ENCODE measurements around the gene ATXN1.
"Not testable (repeated sequence)": the region's sequence is repeated elsewhere in the genome, so short reads cannot be mapped to it uniquely, and the experiment has no call there.

Gene ATXN1

DNA sequence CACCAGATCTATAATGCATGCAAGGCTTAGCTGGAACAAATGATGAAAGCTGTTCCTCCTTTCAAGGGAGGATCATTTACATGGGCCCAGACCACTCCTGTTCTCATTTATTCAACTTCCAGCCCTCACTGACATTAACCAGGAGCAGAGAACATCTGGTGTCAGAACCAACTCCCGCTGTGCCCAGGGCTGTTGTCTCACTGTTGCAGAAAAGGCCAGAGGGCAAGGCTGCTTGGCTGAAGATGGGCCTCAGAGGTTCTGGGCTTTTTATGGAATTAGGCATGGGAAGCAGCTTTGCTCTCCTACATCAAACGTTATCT lies 358.7 kb downstream of the ATXN1 start:
- no peak for DNase-seq

DNA sequence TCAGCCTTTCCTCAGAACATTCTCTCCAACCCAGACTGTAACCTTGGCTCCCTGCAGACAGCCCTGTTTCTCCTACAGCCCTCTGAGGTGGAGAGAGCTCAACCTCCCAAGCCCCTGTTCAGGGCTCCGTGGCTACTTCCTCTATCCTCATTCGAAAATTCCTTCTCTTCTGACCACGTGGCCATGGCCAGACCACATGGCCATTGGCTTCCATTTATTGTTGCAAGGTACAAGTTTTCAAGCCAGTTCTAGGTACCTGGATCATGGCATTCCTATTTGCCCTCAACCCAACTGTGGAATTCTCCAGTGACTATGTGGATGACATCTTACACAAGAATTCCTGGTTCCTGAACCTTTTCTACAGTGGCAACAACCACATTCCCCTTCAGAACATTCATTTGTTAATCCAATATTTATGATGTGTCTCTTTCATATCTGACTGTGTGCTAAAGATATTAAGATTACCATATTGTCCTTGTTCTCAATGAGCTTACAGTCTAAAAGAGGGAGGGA lies 361.0 kb downstream of the ATXN1 start:
- no peak for DNase-seq

DNA sequence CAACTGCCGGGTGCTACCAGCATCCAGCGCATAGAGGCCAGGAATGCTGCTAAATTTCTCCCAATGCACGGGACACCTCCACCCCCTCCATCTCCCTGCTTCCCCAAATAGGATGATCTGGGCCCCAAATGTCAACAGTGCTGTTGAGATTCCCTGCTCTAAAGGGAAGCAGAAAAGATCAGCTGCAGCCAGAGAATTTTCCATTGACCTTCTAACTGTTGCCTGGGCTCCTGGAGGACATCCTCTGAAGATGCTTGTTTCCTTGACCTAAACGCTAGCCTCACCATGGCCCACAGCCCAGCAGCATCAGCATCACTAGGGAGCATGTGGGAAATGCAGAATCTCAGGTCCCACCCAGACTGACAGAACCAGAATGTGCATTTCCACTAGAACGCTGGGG lies 361.6 kb downstream of the ATXN1 start:
- DNase-seq = no peak

DNA sequence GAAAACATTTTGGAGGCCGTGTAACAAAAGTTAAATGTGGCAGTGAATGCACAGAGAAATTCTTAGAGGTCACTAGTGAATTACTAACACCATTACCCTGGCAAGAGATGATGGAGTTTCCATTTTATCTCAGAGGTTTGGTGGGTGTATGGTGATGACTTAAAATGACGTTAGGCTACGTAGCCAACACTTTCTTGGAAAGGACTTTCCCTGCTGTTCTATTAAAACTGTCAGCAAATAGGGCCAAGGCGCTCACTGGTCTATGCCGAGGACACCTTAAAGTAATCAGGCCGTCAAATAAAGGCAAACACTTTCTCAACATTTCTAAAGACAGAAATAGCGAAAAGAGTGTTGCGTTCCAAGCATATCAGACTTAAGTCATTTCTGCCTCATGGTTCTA lies 362.1 kb downstream of the ATXN1 start:
- no peak for DNase-seq

DNA sequence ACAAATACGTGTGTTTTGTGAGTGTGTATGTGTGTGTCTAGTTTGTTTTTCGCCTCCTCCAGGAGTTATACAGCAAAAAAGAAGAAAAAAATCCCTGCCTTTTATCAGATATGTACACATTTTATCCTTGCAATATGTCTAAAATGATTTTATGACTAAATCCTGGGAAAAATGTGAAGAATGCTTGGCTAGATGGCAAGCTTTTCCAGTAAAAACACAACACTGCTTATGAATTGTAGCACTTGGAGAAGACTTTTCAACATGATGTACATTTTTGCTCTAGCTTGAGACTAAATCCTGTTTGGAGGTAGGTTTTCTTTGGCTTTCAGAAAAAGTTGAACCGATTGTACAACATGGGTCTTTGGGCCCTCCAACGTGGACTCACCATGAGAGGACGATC lies 362.7 kb downstream of the ATXN1 start:
- no peak for DNase-seq

DNA sequence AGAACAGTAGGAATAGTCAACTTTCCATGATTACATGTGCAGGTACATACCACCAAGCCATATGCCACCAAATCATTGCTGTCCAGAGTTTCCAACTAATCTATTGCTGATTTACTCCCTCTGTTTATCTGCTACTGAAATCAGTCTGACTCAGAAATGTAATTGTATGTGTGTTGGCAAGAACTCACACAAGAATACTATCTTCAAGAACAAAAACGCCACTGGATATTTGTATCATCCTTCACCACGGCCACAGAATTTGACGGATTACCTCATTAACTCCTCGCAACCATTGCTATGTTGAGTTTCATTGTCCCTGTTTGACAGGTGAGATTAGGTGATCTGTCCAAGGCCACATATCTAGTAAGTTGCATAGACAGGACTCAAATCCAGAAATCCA lies 363.6 kb downstream of the ATXN1 start:
- peak; percentile 52 for DNase-seq

DNA sequence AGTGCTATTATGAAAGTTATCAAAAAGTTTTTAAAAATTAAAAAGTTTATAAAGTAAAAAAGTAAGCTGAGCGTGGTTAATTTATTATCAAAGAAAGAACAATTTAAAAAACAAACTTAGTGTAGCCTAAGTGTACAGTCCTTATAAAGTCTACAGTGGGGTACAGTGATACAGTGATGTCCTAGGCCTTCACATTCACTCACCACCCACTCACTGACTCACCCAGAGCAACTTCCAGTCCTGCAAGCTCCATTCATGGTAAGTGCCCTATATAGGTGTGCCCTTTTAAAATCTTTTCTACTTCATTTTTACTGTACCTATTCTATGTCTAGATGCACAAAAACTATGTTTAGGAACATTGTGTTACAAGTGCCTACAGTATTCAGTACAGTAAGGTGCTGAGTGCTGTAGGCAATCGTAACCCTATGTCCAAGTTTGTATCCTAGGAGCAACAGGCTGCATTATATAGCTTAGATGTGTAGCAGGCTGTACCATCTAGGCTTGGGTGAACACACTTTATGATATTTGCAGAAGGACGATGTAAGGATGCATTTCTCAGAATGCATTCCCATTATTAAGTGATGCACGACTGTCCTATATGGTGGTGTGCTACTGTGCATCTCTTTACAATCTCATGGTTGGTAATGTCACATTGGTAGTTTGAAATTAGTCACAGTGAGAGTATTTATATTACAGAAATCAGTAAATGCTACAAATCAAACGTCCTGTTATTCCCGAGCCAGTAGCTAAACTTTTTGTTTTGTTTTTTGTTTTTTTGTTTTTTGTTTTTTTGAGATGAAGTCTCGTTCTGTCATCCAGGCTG lies 364.6 kb downstream of the ATXN1 start:
- DNase-seq = peak; percentile 51

DNA sequence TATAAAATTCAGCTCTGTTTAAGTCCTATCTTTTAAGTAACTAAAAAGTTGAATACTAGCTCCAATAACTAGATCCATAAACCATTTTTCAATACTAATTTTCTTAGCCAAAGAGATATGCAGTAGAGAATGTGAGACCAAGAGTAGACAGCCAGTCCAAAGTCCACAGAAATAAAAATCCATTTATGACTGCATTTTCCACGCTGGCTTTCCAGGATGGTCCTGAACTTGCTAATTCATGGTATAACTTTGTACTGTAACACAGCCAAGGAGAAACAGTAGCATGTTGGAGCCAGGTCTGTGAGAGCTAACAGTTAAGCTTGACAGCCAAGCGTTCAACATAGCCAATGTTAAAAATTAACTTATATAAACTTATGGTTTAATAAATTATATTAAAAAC lies 366.6 kb downstream of the ATXN1 start:
- no peak for DNase-seq

DNA sequence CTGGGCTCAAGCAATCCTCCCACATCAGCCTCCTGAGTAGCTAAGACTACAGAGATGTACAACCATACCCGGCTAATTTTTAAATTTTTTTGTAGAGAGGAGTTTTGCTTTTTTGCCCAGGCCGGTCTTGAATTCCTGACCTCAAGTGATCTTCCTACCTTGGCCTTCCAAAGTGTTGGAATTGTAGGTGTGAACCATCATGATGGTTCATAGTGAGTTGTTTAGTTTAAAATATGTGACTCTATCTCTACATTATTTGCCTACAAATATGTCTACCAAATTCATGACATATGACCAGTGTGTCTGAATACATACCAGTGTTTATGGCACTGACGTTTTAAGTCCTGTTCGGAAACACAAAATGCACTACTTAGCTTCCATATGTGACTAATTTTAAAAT lies 367.9 kb downstream of the ATXN1 start:
- no peak for DNase-seq

DNA sequence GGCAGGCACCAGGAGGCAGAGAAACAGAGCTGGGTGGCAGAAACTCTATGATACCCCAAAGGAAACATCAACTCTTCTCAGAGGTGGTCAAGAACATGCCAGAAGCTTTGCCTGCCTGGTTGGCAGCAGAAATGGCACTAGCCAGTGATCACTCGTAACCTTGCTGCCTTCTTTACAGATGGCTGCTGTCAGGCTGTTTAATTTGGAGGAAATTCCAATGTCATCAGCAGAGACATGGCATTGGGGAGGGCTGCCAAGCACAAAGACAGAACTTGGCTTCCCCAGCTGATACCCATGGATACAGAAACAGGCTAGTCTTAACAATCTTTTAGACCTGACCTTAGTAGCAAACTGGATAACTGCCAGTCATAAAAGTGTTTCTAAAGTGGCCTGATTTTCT lies 369.2 kb downstream of the ATXN1 start:
- no peak for DNase-seq

DNA sequence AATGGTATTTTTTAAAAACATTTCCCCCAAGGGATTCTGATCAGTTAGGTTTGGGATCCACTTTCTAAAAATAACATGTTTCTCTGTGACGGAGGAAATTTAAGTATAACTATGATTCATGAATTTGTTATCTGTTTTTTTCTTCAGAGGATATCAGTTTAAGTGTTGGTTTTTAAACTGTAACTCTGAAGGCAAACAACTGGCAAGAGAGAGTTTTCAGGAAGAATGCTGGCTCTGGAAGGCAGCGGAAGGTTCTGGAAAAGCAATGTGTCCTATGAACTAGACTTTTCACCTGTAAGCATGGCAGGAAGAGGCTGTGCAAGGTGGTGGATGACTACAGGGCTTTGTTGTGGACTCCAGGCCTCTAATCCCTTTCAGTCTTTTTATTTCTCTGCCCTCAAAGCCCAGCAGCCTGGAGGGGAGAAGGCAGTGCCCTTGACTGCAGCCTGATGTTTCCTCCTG lies 369.8 kb downstream of the ATXN1 start:
- DNase-seq = no peak

DNA sequence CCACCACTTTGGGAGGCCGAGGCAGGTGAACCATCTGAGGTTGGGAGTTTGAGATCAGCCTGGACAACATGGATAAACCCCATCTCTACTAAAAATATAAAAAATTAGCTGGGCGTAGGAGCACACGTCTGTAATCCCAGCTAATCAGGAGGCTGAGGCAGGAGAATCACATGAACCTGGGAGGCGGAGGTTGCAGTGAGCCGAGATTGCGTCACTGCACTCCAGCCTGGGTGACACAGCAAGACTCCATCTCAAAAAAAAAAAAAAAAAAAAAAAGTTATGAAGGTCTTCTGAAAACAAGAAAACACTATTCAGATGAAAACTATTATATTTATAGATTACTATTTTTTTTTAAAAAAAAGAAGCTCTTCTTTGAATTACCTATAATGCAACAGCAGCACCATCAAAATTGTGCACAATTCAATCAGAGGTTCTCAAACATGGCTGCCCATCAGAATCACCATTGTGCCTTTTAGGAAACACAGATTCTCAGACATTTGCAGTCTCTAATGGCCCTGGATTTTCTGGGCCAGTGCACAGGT lies 370.3 kb downstream of the ATXN1 start:
- DNase-seq = not testable (repeated sequence)

DNA sequence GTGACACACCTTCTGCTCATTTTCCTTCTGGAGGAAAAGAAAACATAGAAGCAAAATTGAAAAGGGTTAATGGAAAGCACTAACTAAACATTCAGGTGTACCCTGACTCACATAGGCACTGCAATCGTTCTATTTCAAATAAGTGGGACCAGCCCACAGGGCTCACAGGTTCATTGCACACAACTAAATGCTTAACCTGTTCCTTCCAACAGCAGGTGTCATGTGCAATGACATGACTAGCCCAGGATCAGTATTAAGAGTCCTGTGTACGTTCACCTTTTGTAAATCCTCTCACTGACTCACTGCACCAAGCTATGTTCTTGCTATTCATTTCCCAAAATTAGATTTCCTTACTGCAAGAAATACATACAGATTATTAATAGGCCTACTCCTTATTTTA lies 371.6 kb downstream of the ATXN1 start:
- no peak for DNase-seq

DNA sequence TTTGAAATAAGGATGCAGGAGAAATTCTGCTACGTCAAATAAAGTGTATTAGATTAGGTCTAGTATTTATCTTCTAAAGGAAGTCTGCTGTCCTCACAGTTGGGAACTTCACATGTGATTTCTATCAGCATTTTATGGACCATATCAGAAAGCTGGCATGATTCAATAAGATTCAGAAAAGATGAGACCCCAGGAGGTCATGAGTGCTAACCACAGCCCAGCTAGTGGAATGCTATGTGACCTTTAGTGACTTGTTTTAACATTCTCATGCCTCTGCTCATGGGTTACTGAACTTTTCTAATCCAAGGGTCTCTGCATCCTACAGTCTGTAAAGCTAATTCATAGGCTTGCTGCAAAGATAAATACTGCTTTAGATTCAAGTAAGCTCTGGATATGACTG lies 372.8 kb downstream of the ATXN1 start:
- DNase-seq = no peak

DNA sequence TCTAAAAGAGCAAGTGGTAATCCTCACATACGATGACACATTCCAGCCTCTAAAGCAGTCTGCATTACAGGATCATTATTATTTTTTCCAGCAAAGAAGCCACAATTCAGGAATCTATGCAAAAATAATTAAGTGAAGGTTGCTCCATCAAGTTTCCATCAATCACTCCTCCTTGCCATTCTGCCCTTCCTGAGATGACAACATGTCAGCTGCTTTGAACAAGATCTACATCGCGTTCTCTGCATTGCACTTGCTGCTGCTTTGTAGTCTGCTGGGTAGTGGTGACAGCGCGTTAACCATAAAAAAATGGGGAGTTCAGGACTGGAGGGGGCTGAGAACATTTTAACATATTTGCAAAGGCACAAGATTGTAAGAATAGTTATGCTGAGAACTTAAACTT lies 375.2 kb downstream of the ATXN1 start:
- no peak for DNase-seq

DNA sequence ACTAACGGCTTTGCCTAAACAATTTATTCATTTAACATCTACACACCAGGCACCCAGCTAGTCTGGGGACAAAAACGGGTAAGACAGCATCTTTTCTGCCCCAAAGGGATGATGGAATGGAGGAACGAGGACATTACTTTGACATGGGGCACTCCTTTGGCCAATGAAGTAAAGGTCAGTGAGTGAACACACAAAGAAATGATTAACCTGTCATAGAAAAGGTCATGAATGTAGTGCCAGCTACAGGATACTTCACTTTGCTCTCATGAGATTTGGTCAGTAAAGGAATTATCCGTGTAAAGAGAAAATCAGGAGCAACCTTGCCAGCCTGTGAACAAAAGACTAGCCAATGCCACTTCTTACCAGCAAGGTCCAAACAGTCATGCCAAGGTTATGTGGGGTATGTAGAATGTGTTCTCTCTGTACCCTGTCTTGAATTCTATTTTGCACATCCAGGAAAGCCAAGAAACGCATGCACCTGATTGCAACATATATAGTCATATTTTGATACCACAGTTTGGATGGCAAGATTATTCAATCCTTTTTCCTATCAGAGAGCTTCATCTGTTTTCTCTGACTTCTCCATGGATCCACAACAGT lies 377.6 kb downstream of the ATXN1 start:
- DNase-seq = no peak

DNA sequence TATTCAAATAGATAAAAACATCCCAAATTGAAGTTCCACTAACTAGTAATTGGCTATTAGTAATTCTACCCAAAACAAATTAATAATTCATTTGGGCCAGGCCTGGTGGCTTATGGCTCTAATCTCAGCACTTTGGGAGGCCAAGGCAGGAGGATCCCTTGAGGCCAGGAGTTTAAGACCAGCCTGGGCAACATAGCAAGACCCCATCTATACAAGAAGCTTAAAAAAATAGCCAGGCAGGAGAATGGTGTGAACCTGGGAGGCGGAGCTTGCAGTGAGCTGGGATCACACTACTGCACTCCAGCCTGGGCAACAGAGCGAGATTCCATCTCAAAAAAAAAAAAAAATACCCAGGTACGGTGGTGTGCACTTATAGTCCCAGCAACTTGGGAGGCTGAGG lies 379.3 kb downstream of the ATXN1 start:
- not testable (repeated sequence) for DNase-seq

DNA sequence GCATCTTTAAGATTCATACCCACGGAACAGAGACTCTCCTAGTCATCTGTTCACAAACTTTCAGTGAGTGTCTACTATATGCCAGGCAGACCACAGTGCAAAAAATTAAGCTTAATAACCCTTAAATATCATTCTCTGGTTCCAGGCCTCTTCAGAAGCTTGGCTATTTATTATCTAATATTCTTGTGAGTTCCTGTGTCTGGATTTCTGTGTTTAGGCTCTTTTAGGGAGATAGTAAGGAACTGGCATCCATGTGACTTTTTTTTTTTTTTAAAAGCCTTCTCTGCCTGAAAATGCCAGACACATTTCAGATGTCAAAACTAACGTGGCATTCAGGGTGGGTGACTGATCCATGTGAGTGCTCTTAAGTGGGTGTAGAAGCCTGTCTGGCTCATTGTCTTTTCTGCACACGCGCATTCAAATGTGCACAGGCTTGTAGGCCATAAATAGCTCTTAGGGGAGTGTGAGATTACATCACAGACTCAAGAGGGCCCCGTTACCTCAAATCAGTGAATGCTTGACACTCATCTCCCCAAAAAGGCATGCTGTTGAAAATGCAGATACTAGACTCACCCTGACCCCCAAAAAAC lies 380.9 kb downstream of the ATXN1 start:
- no peak for DNase-seq

DNA sequence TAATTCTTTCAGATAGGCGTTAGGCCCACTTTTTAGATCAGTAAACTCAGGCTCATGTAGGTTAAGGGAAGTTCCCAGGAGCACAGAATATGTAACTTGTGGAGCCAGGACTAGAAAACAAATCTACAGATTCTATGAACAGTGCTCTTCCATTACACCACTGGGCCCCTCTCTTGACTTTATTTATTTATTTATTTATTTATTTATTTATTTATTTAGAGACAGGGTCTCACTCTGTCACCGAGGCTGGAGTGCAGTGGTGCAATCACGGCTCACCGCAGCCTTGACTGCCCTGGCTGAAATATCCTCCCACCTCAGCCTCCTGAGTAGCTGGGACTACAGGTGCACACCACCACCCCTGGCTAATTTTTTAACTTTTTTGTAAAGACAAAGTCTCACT lies 382.9 kb downstream of the ATXN1 start:
- not testable (repeated sequence) for DNase-seq

DNA sequence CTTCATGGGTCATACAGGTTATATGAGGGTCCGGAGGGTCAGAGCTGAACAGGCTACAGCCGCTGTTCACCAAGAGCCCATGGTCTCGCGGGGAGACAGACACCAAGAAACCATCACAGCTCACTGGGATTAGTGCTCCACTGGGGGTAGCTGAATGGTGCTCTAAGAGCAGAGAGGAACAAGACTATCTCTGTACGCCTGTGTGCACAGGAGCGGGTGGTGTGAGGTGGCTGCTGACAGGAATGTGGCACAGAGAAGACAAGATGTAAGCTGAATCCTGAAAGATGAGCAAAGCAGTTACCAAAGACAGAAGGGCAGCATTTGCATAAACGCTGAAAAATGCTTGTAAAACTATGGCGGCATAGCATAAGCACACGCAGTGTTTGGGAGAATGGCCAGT lies 383.8 kb downstream of the ATXN1 start:
- DNase-seq = no peak

DNA sequence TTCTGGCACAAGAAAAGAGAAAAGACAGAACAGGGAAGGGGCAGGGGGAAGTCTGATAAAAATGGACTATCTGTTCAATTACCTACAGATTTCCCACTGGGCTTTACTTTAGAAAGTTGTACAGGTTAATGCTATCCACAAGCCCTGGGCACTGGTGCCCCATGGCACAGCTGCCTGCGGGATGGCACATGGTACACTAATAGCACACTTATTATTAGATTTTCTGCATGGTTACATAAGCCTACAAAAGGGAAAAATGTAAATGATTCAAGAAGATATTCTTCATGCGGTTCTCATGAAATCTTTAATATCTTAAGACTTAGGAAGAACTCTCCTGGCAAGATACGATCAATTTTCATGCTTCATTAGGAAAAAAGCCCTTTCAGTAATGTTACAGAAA lies 385.4 kb downstream of the ATXN1 start:
- no peak for DNase-seq

DNA sequence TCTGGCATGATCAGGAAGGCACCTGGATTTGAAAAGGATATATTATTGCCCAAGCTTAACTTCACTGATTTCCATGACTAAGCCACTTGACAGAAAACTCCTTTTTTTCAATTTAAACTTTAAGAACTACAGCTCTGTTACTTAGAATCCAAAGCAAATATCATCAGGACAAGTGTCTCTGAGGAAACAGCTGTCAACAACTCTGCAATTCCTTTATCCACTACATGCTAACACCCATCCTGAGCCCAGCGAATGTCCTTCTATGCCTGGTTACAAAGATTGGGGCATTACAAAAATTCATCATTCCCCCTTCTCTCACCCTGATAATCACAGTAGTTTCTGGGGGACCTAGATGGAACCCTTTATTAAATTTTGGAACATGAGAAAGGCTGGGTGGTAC lies 386.1 kb downstream of the ATXN1 start:
- DNase-seq = no peak

DNA sequence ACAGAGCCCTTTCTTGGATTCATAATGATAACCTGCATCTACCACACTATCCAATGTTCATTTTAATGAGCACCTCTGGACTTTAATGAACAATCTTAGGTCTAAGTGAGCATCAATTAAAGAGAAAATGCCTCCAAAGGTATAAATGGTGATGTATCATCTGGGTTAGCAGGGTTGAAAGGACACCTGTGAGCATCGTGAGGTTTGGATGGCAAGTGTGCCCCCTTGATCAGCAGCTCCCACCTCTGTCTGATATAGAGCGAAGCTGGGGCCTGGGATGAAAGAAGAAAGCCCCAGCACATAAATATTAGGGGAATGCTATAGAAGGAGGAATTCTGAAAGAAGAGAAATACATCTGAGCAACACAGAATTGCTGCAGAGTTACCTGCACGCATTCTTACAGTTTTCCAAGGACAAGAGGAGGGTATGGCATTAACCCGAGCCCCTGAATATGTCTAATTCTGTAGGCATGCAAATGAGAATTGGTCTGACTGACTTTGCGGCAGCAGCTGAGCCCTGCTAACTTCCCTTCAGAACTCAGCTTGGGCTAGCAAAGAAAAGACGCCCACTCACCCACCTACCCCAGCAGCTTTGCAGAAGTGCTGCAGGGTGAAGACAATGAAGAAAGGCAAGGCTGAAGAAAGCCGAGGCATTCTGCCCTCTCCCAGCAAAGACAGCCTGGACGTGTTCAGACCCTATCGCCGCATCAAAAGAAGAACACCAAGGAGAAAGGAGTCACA lies 386.6 kb downstream of the ATXN1 start:
- DNase-seq = no peak
